Left lung (tissue), 10 donors: ENCODE results near the gene JPH2. TPM values are rescaled to one million over a fixed set of nuclear protein-coding genes. Genes with fewer than 3 reads are reported as not detected.

Source experiments
- ATAC-seq: fragments of 200-7000 bp; cut with Tn5 transposase; one replicate; pipeline ENCODE4 v1.9.1; 2020; ENCODE audit warnings: moderate library complexity
- DNase-seq, 4 donors: peaks; one replicate each; pipeline ENCODE4 v3.0.0-alpha.2; 2013 to 2020
- H3K27ac ChIP-seq, 2 donors: fragments of 200-600 bp; sonication (generic) in 1 of 2; one replicate each; pipeline versions ENCODE4 v1.5.0 to v1.8.0; 2020 to 2021
- H3K27me3 ChIP-seq, 2 donors: fragments of 200-600 bp; sonication (generic) in 1 of 2; one replicate each; pipeline versions ENCODE4 v1.5.0 to v1.8.0; 2020 to 2021
- H3K36me3 ChIP-seq, 2 donors: fragments of 200-600 bp; sonication (generic) in 1 of 2; one replicate each; pipeline versions ENCODE4 v1.5.0 to v1.8.0; 2020 to 2021
- H3K4me1 ChIP-seq, 2 donors: fragments of 200-600 bp; one replicate each; pipeline ENCODE4 v1.8.0; 2021
- H3K4me3 ChIP-seq, 2 donors: fragments of 200-600 bp; sonication (generic) in 1 of 2; one replicate each; pipeline versions ENCODE4 v1.5.0 to v1.8.0; 2020 to 2021; ENCODE audit warnings: mild to moderate bottlenecking in 1 of 2
- H3K9me3 ChIP-seq, 2 donors: fragments of 200-600 bp; sonication (generic) in 1 of 2; one replicate each; pipeline versions ENCODE4 v1.5.0 to v1.8.0; 2020 to 2021
- intact Hi-C, 2 donors: fragments of 100-400 bp; cut with DNase I; formaldehyde crosslinking; loops; one replicate each; pipeline versions ENCODE4 v1.11.2 to v1.14.2; 2022
- polyA plus RNA-seq, 6 donors: library from polyadenylated mRNA; unstranded; fragments of 120-200 nt; gene quantifications; one replicate each; pipeline ENCODE4 v1.2.1, GENCODE V29; 2013; ENCODE audit not compliant: insufficient read length in 6 of 6
- total RNA-seq, 2 donors: library from RNA; stranded (reverse); fragmentation: NEBNext Ultra II Directional; extraction: Animal tissue kit (Norgen Biotek cat#: 25700); gene quantifications; one replicate each; pipeline ENCODE4 v1.2.1, GENCODE V29; 2021
- TF ChIP-seq, protein P1 (sequence below), 2 donors: fragments of 200-600 bp; sonication (generic) in 1 of 2; IDR thresholded peaks; one replicate each; pipeline versions ENCODE4 v1.5.0 to v1.8.0; 2021; ENCODE audit warnings: antibody characterized with exemption in 2 of 2
- donor health status: DM: no; HTN: yes; CAD: no.
- donor health status: DM: no; HTN: no; CAD: no.

The JPH2 gene
- total and polyA plus RNA-seq, 8 donors: 0.83 to 7.4 (median 1.4) TPM

DNA sequence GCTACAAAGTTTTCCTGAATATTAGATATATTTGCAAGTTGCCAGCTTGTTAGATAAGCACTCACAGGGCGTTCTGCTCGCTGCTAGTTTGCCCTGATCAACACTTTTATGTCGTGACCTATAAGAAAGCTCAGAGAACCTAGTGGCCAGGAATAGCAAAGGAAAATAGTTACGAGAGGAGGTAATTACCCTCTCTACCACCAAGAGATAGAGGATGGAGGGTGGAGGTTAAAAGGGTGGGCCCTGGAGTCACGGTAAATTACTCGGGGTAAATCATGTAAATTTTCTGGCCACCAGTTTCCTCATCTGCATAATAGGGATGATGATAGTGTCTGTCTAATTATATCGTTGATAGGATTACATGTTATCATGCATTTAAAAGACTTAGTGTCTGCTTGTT is 87.2 kb downstream of the JPH2 start:
- DNase-seq: no peak
- Histone ChIP-seq H3K4me1 (no peaks in the 10 kb centered on the region), H3K36me3 (no peaks in the 10 kb centered on the region), H3K4me3 (no peak overlapping the region), H3K27me3 (peaks cover 0 to 7% of the 10 kb centered on the region in 2 donors), H3K9me3 (peaks cover 0 to 5% of the 10 kb centered on the region in 2 donors), H3K27ac (no peak overlapping the region)
- TF ChIP-seq, protein P1, sequence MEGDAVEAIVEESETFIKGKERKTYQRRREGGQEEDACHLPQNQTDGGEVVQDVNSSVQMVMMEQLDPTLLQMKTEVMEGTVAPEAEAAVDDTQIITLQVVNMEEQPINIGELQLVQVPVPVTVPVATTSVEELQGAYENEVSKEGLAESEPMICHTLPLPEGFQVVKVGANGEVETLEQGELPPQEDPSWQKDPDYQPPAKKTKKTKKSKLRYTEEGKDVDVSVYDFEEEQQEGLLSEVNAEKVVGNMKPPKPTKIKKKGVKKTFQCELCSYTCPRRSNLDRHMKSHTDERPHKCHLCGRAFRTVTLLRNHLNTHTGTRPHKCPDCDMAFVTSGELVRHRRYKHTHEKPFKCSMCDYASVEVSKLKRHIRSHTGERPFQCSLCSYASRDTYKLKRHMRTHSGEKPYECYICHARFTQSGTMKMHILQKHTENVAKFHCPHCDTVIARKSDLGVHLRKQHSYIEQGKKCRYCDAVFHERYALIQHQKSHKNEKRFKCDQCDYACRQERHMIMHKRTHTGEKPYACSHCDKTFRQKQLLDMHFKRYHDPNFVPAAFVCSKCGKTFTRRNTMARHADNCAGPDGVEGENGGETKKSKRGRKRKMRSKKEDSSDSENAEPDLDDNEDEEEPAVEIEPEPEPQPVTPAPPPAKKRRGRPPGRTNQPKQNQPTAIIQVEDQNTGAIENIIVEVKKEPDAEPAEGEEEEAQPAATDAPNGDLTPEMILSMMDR (IDR thresholded peaks at IDR 0.05): no peak
- no peak for ATAC-seq
- intact Hi-C loops: no loop called here

DNA sequence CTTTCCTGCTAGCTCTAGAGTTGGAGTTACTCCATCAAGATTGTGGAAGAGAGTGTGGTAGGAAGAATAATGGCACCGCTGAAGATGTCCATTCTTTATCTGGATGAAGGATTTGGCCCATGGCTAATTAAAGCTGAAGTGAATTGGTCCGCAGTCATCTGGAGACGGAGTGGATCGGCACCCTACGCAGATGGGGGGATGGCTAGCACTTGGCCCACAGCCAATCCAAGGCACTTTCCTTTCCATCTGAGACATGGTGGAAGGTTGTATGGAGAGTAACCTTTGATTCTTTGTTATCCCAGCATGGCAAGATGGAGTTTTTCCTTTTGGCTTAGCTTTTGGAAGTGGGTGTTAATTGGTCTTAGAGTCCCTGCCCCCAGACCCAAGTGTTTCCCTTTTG is 88.3 kb downstream of the JPH2 start:
- ATAC-seq (no peak), DNase-seq (no peak)
- TF ChIP-seq, protein P1 (IDR thresholded peaks at IDR 0.05): no peak
- H3K27me3 ChIP-seq: peaks cover 0 to 8% of the 10 kb centered on the region in 2 donors
- H3K36me3 ChIP-seq: no peaks in the 10 kb centered on the region
- intact Hi-C loops: no loop called here
- peaks cover 0 to 5% of the 10 kb centered on the region in 2 donors for H3K9me3 ChIP-seq
- H3K4me1 ChIP-seq: no peaks in the 10 kb centered on the region
- H3K4me3 ChIP-seq: no peak overlapping the region
- H3K27ac ChIP-seq: no peak overlapping the region

DNA sequence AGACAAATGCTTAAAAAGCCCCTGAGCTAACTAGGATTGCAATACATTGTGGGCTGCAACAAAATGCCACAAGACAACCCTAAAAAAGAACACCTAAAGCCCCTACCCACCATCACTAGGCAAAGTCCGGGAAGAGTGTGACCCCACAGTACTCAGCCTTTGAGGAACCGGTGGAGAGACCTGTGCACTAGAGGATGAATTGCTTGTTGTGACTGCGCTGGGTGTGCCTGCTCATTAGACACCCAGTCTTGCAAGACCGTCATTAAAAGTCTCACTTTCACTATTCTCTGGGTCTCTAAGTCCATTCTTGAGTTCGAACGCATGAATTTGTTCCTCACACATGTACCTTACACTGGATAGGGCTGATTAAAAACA is 88.7 kb downstream of the JPH2 start:
- no peak overlapping the region for H3K4me3 ChIP-seq
- ATAC-seq: no peak
- no peaks in the 10 kb centered on the region for H3K4me1 ChIP-seq
- H3K36me3 ChIP-seq: no peaks in the 10 kb centered on the region
- TF ChIP-seq, protein P1 (IDR thresholded peaks at IDR 0.05): no peak
- no peak overlapping the region for H3K27ac ChIP-seq
- peaks cover 0 to 9% of the 10 kb centered on the region in 2 donors for H3K27me3 ChIP-seq
- intact Hi-C loops: no loop called here
- DNase-seq: no peak
- peaks cover 0 to 5% of the 10 kb centered on the region in 2 donors for H3K9me3 ChIP-seq

DNA sequence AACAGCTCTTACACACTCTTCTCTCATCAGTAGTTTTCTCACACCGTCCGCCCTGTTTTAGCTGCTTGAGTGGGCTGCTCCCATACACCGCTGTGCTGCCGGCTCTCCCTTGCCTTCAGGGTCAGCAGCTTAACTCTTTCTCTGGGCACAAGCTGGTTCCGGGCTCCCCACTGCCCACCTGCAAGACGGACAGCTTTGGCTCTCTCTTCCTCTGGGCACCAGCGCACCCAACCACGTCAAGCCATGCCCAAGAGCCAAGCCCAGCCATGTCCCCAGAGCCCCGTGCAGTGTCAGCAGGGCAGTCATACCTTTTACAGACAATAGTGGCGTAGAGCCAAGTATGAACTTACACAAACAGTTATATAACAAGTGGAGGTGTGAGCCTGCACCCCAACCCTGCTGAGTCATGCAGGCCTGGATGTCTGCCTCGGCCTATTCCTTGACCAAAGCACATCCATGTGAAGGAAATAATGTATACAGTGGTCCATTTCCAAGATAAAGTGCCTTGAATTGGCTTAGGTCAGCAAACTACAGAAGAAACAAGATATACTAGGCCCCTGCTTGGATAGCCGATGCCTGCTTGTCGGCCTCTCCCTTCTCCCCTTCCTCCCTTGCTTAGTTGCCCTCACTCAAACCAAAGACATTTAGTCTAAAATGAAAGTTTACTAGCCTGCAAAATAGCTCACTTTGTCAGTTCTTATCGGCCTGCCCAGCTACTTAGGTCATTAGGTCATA is 89.3 kb downstream of the JPH2 start:
- Histone ChIP-seq H3K4me1 (no peaks in the 10 kb centered on the region), H3K36me3 (no peaks in the 10 kb centered on the region), H3K9me3 (peaks cover 0 to 5% of the 10 kb centered on the region in 2 donors), H3K27ac (no peak overlapping the region), H3K27me3 (peaks cover 0 to 9% of the 10 kb centered on the region in 2 donors), H3K4me3 (no peak overlapping the region)
- ATAC-seq (no peak), DNase-seq (peak in 1 of 4 donors; percentile 55)
- intact Hi-C loops: no loop called here
- TF ChIP-seq, protein P1 (IDR thresholded peaks at IDR 0.05): no peak

DNA sequence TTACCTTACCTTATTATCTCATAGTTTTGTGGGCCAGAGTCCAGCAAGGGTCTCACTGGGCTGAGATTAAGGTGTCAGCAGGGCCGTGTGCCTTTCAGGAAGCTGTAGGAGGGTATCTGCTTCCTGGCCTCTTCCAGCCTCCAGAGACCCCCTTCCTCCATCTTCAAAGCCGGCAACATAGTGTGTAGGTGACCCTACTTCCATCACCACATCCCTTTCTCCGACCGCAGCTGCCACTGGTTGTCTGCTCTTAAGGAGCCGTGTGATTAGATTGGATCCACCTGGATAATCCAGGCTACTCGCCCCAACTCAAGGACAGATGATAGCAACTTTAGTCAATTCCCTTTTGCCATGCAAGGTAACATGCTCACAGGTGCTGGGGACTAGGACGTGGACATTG is 91.2 kb downstream of the JPH2 start:
- TF ChIP-seq, protein P1 (IDR thresholded peaks at IDR 0.05): no peak
- no peak overlapping the region for H3K27ac ChIP-seq
- no peaks in the 10 kb centered on the region for H3K9me3 ChIP-seq
- no peaks in the 10 kb centered on the region for H3K36me3 ChIP-seq
- DNase-seq: no peak
- H3K27me3 ChIP-seq: peaks cover 0 to 9% of the 10 kb centered on the region in 2 donors
- no peaks in the 10 kb centered on the region for H3K4me1 ChIP-seq
- no peak for ATAC-seq
- no peak overlapping the region for H3K4me3 ChIP-seq
- intact Hi-C loops: no loop called here
